NB4 (cell line): ENCODE data around the gene RAC3.

Experiments used
- DNase-seq: peaks from one replicate; pipeline ENCODE4 v3.0.0; 2010; ENCODE audit warnings: low read depth
- H3K4me3 ChIP-seq: one replicate; pipeline ENCODE4 v1.5.1; 2011; ENCODE audit warnings: mild to moderate bottlenecking, low read depth, low read length, moderate library complexity
- MYC ChIP-seq: IDR thresholded peaks from 2 replicates; pipeline ENCODE4 v1.6.1; 2011; ENCODE audit warnings: low read depth, low read length
- POLR2A ChIP-seq: IDR thresholded peaks from 2 replicates; pipeline ENCODE4 v1.6.1; 2011; ENCODE audit warnings: mild to moderate bottlenecking; ENCODE audit not compliant: insufficient read length; ENCODE audit errors: extremely low read depth
- TF ChIP-seq, protein P1 (sequence below): IDR thresholded peaks from one replicate; pipeline ENCODE4 v1.5.1; 2012; ENCODE audit warnings: low read depth, low read length
- TF ChIP-seq, protein P2 (sequence below): IDR thresholded peaks from 2 replicates; pipeline ENCODE4 v1.6.1; 2011; ENCODE audit warnings: low read depth, low read length

RAC3 gene

DNA sequence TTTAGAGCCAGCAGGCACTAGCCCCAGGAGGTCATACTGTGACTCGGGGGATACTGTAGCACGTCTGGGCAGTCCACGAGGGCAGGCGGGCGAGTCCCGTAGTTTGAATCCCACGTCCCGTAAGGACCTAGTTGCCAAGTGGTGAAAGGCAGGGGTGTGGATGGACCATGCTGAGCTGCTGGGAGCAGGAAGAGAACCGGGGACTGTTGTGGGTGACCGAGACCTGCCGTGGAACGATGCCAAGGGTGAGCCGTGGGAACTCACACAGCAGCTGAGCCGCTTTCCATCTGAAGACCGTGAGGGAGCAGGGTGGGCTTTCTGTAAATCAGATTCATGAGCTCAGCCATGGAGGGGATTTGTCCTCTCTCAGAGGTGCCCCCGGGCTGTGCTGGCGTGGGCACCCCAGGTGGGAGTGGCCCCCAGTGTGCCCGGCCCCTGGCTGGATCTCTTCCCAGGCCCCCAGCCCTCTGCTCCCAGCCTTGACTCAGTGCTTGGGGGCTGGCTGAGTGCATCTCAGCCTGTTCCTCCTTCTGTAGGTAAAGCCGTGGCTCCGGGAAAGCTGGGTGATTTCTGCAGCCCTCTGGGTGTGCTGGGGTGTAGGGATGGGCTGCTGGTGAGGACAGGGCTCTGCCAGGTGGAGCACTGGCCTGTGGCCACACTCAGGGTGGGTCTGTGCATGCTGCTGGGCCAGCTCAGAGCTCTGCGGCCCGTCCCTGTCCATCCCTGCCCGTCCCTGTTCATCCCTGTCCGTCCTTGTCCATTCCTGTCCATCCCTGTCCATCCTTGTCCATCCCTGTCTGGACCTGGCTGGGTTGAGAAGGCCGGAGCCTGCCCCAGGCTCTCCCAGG is 40.4 kb upstream of the RAC3 start:
- no peak for DNase-seq
- TF ChIP-seq, protein P1, sequence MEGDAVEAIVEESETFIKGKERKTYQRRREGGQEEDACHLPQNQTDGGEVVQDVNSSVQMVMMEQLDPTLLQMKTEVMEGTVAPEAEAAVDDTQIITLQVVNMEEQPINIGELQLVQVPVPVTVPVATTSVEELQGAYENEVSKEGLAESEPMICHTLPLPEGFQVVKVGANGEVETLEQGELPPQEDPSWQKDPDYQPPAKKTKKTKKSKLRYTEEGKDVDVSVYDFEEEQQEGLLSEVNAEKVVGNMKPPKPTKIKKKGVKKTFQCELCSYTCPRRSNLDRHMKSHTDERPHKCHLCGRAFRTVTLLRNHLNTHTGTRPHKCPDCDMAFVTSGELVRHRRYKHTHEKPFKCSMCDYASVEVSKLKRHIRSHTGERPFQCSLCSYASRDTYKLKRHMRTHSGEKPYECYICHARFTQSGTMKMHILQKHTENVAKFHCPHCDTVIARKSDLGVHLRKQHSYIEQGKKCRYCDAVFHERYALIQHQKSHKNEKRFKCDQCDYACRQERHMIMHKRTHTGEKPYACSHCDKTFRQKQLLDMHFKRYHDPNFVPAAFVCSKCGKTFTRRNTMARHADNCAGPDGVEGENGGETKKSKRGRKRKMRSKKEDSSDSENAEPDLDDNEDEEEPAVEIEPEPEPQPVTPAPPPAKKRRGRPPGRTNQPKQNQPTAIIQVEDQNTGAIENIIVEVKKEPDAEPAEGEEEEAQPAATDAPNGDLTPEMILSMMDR: no peak
- TF ChIP-seq, protein P2, sequence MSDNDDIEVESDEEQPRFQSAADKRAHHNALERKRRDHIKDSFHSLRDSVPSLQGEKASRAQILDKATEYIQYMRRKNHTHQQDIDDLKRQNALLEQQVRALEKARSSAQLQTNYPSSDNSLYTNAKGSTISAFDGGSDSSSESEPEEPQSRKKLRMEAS: no peak
- TF ChIP-seq MYC: no peak
- TF ChIP-seq POLR2A: no peak
- no peak overlapping the region for H3K4me3 ChIP-seq

DNA sequence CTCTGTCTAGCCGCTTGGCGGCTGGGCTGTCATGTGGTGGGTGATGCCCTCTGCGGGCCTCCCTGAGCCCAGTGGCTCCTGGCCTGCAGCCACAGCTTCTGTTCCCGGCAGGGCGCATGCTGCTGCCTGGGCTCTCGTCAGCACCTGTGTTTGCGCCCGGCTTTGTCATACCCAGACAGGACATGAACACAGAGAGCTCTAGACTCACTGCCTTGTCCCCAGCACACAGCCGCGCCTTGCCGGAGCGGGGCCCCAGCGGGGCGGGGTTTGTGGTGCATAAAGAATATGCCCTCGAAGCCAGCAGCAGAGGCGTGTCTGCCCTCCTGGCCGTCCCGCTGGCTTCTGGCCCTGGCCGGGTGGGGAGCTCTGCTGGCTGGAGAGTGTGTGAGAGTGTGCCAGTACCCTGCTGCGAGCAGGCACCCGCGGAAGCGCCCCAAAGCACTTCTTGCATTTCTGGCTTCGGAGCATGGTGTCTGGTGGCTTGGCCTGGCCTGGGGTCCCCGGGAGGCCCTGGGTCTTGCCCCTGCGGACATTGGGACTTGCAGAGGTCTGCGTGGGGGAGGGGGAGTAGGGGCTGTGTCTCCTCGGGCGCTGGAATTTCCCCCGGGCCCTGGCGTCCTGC is 39.7 kb upstream of the RAC3 start:
- TF ChIP-seq POLR2A: no peak
- TF ChIP-seq, protein P1: no peak
- no peak for DNase-seq
- H3K4me3 ChIP-seq: no peak overlapping the region

DNA sequence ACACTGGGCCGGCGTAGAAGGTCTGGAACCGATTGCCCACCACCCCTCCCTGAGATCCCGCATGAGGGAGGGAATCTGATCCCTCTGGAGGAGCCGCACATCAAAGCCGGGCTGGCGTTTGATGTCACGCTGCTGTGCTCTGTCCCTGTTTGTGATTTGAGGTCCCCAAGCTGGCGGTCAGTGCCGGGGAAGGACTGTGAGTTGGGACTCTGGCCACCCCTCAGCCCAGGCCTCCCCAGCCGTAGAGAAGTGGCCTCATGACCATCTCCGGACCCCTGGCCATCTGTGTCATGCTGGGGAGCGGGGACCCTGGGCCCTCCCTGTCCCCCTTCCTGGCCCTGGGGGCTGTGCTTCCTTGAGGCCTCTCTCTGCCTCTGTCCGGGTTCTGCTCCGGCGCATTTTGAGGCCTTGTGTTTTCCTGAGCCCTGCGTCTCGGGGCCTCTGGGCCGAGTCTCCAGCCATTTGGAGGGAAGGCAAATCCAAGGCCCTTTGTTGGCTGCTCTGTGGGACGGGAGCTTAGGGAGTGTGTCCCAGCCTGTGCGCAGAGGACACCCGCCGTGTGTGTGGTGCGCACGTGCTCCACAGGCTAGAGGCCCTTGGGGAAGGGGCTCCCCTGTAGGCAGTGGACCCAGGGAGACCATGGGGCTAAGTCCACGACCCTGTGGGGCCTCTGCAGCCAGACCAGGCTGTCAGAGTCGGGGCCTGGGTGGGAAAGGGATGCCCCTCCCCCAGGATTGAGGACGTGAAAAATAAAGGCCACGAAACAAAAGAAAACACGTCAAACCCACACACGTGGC is 39.0 kb upstream of the RAC3 start:
- no peak overlapping the region for H3K4me3 ChIP-seq
- TF ChIP-seq MYC: no peak

DNA sequence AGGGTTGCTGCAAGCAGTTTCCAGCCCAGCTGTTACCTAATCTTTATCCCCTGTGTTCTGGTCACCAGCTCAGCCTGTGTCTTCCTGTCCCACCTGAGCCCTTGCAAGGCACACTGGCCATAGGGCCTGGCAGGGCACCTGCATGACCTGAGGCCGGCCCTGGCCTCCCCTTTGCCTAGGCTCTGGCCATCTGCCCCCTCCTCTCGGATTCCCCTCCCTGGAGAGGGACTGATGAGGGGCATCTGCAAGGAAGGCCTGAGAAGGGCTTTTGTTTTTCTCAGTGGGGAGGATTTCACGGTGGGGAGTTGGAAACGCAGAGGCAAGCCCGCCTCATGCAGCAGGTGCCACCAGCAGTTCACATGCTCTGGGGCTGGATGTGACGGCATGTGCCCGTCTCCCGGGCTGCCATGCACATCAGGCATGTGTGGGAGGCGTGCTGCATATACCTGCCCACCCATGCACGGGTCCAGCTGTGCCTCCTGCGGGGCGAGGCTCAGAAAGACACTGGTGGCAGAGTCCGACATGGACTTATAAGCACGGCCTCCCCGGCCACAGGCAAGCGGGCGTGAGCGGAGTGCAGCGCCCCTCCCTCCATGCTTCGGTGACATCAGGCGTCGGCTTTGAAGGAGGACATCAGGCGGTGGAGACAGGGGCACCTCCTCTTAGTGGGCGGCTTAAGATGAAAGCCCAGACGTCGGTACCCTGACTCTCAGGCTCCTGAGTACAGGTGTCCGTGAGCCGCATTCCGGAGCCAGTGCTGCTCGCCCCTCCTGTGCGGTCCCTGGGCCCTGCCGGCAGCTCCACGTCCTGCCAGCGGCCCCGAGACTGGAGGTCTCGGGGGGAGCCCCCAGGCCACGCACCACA is 37.5 kb upstream of the RAC3 start:
- no peak for DNase-seq
- TF ChIP-seq, protein P2: no peak
- TF ChIP-seq, protein P1: no peak
- no peak for TF ChIP-seq POLR2A
- TF ChIP-seq MYC: no peak
- H3K4me3 ChIP-seq: no peak overlapping the region

More for the DNA sequence above, 39.0 kb upstream of the RAC3 start:
- no peak for DNase-seq

DNA sequence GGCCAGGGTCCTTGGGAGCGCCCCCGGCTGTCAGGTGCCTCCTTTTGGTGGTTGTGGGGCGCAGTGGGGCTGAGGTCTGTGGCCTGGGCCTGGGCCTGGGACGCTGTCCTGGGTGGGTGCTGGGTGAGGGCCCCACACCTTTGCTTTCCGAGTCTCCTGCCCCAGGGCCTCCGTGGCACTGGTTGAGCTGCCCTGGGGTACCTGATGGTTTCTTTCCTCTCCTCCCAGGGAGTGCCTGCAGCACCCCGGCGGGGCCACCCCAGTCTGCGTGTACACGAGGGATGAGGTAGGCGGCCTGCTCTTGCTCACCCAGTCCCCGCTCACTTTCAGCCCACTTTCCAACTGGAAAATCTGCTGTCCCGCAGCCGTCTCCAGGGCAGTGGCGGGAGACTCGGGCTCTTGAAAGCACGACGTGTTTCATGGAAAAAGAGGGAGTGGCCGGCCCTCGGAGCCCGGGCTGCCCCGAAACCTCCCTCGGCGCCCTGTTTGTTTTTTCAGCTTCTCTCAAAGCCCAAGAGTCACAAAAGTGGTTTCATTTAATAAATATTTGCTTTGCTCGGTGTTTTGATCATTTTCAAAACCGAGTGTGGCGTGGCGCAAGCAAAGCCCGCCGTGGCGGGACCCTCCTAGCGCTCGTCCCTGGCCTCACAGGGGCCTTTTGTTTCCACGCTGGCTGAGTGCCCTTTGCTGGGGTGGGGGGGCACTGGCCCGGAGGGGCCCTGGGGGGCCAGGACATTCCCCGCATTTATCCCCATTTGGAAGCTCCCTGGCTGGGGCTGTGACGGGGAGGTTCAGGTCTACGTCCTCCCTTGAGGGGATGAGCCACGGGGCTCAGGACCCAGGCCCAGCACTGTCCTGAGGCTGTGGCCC is 36.6 kb upstream of the RAC3 start:
- TF ChIP-seq, protein P1: no peak
- TF ChIP-seq MYC (no peak), POLR2A (no peak)
- TF ChIP-seq, protein P2: no peak
- no peak for DNase-seq
- no peak overlapping the region for H3K4me3 ChIP-seq
